Renal pelvis (tissue), 4 donors: ENCODE measurements around the gene CALU. TPM values are rescaled to one million over a fixed set of nuclear protein-coding genes. Genes with fewer than 3 reads are reported as not detected.
A peak's percentile ranks its signal among the peaks of the same experiment; 100 is the strongest.

Experiments
- DNase-seq: peaks from one replicate; pipeline ENCODE4 v3.0.0-alpha.2; 2013
- polyA plus RNA-seq, 3 donors: library from polyadenylated mRNA; unstranded; fragments of 120-200 nt; gene quantifications; one replicate each; pipeline ENCODE4 v1.2.1, GENCODE V29; 2013; ENCODE audit not compliant: insufficient read length in 3 of 3

CALU gene
- polyA plus RNA-seq, 3 donors = 164 to 202 (median 184) TPM

DNA sequence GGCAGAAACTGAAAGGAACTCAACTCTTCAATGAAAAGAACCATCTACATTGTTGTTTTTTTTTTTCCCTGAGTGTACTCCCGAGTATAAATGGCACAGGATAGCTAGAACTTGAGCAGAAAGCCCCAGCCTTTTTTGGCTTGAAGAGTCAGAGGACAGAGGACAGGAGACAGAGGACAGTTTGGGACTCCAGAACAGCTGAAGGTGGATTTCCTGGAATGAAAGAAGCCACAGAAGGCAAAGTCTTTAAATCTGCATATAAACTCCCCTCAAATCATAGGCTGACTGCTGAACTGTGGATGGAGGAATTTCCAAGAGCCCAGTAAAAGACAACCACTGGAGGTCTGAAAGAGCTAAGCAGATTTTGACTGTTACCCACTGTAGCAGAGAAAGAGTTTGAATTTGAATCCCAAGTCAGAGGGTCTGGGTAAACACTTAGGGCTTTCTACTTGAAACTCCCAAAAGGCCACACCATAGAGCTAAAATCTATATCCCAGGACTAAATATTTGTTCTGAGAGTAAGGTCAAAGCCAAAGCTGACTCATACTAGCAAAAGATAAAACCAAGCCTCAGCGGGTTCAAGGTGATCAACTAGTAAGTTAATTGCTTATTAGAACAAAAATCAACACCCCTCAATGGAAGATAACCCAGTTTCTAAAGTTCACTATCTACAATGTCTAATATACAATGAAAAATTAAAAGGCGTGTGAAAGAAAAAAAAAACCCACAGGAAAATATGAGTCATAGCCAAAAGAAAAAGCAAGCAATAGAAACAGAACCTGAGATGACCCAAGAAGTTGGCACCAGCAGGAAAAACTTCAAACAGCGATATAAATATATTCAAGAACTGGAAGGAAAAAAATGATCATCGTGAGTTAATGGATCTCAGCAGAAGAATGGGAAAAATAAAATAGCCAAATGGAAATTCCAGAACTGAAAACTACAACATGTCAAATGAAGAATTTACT is 38.3 kb downstream of the CALU start:
- DNase-seq = no peak

DNA sequence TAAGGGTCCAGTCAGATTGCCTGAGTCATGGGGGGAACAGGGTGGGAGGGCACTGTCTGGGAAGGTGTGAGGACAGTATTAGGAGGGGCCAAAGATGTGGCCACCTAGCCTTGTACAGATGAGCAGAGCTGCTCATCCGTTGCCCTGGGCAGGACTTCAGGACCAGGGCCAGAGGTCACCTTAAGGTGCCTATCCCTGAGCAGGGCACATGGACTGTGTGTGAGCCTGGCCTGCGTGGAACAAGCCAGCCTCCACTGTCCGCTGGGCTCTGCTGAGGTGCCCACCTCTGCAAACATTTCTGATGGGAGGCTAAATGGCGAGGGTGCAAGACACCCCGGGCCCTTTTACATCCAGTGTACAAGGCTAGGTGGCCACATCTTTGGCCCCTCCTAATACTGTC is 39.8 kb downstream of the CALU start:
- no peak for DNase-seq

- DNase-seq = no peak
These were observed 42.0 kb downstream of the CALU start for GRCh38 chr7:128781126-128781525.

DNA sequence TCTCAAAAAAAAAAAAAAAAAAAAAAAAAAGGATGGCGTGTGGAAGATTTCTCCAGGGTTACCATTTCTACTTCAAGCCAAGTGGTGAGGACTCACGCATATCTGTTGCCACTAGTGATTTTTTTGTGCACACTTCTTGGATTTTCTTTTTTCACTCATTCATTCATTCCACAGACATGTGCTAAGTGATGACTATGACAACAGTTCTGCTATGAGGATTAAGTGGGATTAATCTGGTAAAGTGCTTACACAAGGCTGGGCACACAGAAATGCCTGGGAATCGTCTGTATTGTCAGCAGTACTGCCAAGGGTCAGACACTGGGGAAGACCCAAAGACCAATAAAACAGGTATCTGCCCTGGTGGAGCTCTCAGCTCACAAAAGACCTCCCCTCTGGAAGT is 42.7 kb downstream of the CALU start:
- no peak for DNase-seq

DNA sequence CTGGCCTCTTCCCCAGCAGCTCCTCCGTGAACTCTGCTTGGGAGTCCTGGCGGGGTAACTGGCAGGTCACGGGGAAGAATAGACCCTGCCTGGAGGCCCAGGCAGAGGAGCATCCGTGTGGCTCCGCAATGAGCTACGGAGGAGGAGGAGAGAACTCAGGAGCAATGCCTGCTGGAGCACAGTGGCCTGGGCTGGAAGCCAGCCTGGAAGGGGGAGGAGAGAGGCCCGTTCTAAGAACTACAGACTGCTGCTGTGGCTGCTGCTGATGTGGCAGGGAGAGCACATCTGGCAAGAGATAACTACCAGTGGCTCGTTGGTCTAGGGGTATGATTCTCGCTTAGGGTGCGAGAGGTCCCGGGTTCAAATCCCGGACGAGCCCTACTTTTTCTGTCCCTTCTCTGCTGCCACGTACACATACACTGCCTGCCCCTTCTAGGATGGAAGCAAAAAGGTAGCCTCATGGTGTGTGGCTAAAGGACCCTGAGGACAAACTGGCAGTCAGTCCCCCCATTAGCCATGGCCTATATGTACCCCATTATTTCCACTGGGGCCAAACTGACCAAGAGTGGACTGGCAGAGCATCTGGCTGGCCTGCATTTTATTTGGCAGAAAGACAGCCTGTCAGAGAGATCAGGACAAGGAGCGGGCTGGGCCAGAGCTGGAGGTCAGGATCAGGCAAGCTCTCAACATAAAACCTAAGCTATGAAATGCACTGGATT is 44.1 kb downstream of the CALU start:
- peak; percentile 37 for DNase-seq

GRCh38 chr7:128785738-128786137 is 46.6 kb downstream of the CALU start:
- DNase-seq = no peak

DNA sequence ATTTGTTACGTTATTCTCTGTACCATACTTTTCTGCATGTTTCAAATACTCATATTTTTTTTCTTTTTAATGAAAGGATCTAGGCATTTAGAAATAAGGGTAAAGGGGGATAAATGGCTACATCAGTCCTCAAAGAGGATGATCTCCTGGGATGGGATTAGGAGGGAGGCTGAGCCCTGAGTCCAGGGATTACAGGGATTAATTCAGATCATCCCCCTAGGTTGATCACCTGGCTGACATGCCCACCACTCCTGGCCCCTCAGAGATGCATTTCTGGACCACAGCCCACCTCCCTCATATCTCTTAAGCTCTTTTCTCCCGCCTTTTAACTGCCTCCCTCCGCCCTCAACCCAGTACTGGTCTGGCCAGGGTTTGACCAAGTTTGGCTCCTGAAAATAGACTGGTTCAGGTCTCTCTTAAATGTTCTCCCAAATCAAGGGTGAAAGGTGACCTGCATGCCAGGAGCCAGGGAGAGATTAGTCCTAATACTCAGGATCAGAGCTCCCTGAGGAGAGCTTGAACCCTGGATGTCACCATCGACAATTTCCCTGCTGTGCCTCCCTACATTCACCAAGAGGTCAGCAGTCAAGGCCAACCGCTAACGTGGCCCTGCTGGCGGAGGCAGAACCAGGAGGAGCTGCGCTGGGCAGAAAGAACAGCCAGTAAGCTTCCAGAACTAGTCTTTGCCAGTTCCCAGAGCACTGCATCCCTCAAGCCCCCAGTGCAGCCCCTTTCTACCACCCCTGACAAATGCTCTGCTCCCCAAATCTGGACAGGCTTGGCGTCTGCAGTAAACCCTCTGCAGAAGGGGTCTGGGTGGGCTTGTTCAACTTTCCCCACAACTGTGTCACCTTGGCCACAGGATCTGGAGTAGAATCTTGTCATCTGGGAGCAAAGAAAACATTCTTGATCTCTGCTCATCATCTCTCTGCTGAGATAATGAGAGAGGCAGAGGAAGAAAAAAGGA is 49.6 kb downstream of the CALU start:
- no peak for DNase-seq

- DNase-seq = peak; percentile 21
These were observed 51.3 kb downstream of the CALU start for GRCh38 chr7:128790315-128791041.

- peak; percentile 45 for DNase-seq
These were observed 52.2 kb downstream of the CALU start, which contains the start of gene CCDC136 for GRCh38 chr7:128791121-128791971. CCDC136 (plus strand) TSS chr7:128791968; CDS start chr7:128792412, 444 bp downstream.

- DNase-seq = no peak
These were observed 52.8 kb downstream of the CALU start for GRCh38 chr7:128791972-128792327.

DNA sequence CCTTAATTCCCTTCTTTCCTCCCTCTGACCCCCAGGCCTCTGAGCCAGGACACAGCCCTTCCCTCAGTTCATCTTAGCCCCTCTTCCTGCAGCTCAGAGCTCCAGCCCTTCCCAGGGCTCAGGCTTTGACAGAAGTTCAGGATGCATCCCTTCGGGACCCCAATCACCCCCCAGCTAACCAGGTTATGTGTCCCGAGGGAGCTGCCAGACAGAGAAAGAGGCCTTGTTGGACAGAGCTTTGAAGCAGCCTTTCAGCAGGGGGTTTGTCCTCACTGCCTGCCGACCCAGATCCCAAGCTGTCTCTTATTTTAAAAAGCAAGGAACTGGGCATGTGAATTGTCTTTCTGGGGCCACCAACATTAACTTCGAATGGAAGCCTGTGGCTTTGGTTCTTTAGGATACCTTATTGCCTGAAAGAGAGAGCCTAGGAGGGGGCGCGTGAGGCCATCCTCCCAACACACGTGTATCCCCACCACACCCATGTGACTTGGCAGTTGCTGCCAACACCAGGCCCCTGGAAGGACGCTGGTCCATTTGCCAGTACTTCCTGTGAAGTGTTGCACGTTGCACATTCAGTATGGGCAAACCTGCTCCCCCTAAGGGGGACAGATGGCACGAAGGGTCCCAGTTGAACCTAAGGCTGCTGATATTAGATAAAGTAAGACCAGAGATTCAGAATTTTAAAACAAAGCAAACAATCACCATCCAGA is 53.5 kb downstream of the CALU start:
- DNase-seq = no peak

DNA sequence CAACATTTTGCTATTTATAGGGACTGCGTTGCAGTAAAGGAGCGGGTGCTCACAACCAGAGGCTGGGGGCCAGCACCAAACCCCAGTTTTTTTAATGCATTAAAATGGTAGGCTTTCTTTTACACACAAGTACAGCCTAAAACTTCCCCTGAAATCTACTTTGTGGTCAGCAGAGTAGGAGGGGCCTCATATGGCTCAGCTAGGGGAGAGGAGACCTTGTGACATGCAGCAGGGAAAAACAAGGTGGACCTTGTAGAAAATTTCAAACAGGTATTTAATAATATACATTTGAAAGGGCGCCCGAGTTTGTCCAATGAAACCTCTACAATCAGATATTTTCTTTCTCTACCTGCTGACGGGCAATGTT is 54.0 kb downstream of the CALU start:
- no peak for DNase-seq

- DNase-seq = no peak
These were observed 54.9 kb downstream of the CALU start for GRCh38 chr7:128794020-128794419.

DNA sequence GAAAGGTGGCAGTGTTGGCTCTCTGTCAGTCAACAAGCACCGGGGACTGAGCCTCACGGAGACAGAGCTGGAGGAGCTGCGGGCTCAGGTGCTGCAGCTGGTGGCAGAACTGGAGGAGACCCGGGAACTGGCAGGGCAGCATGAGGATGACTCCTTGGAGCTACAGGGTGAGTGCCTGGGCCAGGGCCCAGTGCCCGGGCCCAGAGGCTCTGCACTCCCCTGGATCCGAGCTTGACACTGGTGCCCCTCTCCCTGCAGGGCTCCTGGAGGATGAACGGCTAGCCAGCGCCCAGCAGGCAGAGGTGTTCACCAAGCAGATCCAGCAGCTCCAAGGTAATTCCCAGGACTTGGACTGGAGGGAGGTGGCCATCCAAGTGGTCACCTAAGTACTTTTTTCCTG is 55.3 kb downstream of the CALU start:
- DNase-seq = no peak

DNA sequence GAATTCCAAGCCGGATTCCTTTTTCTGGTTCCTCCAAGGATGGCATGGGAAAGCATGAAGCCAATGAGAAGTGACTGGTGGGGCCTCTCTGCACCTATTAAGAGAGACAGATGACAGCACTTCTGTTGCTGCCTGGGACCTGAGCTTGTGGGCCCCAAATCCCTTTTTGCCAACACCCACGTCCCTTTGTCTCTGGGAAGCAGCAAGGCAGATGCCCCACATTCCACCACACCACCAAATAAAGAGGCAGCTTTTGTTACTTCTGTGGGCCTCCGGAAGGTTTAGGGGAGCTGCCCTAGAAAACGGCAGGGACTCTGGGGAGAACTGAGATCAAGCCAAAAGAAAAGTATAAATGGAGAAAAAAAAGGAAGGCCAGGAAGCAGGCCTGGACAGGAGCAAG is 56.0 kb downstream of the CALU start:
- DNase-seq = no peak

DNA sequence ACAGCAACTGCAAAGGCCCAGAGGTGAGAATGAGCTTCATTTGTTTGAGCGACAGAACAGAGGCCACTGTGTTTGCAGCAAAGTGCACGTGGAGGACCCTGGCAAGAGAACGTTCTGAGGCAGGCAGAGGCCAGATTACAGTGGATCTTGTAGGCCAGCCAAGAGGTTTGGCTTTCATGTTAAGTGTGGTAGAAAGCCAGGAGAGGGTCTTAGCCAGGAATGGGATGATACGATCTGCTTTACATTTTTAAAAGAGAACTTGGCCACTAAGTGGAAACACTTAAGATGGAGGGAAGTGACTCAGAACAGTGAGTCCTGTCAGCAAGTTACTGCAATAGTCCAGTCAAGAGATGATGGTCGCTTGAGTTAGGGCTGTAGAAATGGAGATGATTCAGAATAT is 57.2 kb downstream of the CALU start:
- no peak for DNase-seq

DNA sequence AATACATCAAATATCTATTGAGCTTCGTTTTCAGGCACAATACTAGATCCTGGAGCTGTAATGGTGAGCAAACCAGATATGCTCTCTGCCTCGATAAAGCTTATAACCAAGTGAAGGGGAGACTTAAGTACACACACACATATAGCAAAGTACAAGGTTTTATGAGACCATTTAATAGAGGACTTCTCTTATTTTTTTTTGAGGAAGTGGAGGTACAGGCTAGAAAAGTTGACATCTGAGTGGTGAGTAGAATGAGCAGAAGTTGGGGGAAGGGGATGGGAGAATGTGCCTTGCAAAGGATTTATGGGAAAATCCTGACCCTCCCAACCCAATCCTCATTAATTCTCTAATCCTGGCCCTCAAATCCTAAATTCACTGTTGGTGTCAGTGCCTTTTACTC is 60.3 kb downstream of the CALU start:
- DNase-seq = no peak

DNA sequence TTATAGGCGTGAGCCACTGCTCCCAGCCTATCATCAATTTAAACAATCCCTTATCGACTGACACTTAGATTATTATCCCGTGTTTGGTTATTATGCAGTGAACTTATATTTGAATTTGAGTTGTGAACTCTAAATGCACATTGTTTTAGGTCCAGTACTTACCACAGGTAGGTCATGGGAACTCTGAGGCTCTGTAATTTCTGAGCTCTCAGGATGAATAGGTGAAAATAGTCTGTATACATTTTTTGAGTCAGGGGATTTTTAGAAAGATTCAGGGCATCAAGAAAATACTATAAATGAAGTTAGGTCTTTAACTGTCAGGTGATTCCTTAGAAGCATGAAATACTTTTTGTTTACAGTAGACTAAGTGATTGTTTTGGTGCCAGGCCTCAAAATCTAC is 61.4 kb downstream of the CALU start:
- DNase-seq = no peak

GRCh38 chr7:128801003-128801402 is 61.8 kb downstream of the CALU start:
- DNase-seq = no peak
